CMK (cell line): ENCODE data around the gene DLK1.

Experiments
- DNase-seq: peaks from one replicate; pipeline ENCODE4 v3.0.0-alpha.2; 2010; ENCODE audit warnings: low read depth

Gene DLK1

GRCh38 chr14:100777818-100778525 lies 51.3 kb downstream of the DLK1 start:
- DNase-seq = no peak

DNA sequence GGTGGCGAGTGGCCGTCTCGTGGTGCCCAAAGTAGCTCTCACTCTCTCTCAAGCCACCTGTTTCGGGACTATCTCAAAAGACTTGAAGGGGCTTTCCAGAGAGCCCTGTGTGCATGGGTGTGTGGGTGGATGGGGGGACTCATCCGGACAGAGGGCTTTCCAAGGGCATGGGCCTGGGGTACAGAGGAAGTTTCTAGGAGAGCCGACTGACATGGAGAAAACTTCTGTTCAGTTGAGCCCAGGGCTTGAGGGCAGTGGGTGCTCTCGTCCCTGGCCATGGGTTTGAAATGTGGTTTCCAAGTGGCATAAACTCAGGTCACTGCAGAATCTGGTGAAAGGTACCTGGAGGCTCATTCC lies 51.8 kb downstream of the DLK1 start:
- DNase-seq = no peak

DNA sequence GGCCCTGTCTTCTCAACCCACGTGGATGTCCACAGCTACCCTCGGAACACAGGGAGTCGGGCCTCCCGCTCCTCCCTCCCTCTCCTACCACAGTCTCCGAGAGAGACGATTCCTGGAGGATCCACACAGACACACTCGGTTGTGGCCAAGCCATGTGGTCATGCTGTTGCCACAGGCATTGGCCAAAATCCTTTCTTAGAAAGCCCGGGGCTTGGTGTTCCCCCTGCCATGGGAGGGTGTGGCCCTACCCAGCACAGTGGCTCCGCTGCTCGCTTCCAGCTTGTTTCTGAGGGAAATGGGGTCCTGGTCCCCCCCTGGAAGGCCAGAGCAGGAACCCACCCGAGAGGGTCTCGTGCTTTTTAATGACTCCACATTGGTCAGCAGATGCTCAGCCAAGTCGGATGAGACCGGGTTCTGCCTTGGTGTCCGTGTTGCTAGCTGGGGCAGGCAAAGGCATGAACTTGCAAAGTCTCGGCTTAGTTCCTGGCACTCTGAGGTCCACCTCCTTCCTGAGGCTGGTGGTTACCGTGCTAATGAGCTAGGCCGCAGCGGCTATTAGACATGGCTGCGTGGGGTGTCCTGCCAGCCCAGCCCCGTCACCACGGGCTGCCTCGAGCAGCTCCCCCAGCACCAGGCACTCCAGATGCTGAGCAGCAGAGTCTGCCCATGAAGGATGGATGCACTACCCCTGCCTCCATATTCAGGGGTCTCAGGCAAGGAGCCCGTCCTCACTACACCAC lies 52.4 kb downstream of the DLK1 start:
- DNase-seq = no peak

- DNase-seq = no peak
Observed at GRCh38 chr14:100779691-100780080, 53.0 kb downstream of the DLK1 start.

GRCh38 chr14:100780246-100780645 lies 53.6 kb downstream of the DLK1 start:
- no peak for DNase-seq

- DNase-seq = no peak
Observed at GRCh38 chr14:100780646-100781355, 54.1 kb downstream of the DLK1 start.

- DNase-seq = no peak
Observed at GRCh38 chr14:100781952-100782351, 55.3 kb downstream of the DLK1 start.

DNA sequence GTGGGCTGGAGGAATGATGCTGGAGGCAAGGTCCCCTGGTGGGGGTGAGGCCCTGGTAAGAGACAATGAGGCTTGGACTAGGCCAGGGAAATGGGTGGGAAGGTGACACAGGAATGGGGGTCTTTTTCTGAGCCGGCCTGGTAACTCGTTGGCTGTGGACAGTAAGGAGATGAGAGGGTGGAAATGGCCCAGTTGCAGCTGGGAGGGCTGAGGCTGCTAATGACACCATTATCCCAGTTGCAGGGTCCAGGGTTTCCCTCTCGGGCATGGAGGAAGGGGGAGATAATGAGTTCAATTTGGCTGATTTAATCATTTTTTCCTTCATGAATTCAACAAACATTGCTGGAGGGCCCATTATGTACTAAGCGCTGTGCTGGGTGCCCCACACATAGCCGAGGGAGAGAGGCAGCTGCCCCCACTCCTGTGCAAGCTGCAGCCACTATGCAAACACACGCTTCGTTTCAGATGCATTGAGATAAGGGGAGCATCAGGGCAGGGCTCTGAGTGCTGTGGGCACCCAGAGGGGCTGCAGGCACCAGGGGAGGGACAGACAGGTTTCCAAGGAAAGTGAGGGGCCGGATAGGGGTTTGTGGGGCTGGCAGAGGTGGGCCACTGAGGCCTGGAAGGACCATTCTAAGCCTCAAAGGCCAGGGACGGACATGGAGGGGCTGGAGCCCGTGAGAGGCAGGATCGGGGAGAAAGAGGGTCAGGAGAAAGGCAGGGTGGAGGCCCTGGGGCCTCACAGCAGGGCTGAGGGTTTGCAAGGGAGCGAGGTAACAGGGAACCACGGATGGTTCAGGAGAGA lies 56.0 kb downstream of the DLK1 start:
- DNase-seq = no peak

DNA sequence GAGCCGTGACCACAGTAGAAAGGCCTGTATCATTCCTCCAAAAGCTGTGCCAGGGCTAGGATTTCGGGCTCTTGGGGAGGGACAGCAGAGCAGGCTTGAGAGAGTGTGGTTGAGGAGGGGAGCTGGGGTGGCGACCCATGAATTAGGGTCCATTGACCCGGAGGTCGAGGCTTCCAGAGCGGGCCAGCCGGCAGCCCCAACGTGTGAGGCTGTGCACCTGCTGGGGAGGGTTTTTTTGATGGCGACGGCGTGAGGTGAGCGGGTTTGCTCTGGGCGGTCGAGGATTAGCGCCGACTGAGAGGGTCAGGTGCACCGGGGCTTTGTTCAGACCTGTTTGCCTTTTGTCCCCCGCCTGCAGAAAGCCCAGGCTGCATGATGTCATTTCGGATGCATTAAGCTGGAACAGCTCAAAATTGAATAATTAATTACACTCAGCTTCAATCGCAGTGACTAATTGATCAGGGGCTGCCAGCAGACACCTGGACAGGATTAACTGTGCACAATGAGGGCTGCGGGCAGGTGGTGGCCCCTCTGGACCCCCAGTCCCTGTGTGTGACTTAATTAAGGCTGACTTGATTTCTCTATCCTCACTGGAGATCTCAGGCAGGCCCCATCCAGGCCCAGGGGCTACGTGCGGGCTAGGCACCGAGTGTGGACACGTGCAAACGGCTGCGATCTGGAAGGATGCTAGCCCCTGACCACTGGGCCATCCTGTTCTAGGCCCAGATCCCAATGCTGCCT lies 57.1 kb downstream of the DLK1 start:
- no peak for DNase-seq

GRCh38 chr14:100784523-100785337 lies 58.0 kb downstream of the DLK1 start:
- DNase-seq = no peak

DNA sequence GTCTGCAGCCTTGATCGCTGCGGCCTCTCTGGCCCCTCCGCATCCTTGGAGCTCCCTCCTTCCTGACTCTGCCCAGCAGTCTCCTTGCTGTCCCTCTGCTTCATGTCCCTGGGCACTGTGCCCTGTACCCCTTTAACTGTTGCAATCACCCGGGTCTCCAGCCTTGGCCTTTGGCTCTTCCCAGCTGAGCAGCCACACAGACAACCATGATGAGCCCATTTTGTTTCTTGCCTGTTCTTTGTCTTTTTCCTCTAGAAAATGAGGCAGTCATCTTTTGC lies 58.6 kb downstream of the DLK1 start:
- no peak for DNase-seq

DNA sequence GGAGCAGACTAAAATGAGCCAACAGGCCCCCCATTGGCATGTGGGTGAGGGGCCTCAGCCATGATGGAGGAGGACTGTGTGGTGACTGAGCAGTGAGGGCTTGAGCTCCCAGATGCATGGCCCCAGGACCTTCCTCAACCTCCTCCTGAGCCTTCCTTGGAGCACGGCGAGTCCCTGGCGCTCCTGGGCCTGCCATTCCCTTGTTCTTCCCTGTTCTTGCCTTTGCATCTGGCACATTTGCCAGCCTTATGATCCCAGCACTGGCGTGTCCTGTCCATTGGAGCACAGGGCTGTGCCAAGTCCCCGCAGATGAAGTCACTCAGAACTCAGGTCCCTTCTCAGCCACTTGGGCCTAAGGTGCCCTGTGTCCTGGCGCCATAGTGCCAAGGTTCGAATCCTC lies 58.9 kb downstream of the DLK1 start:
- DNase-seq = no peak

DNA sequence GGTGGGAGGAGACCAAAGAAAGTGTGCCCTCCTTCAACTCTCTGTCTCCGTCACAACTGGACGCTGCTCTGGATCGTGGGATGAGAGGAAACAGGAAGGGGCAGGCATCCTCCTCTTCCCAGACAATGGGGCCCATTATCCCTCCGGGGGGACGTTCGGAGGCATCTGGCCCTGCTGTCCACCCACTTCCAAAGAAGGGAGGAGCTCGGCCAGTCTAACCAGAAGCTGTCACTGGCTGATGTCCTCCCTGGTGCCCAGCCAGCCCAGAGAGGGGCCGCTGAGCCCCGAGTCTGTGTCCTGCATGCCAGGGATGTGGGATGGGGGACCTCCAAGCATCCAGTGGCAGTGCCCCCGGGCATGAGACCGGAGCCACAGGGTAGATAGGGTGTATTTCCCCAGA lies 59.4 kb downstream of the DLK1 start:
- no peak for DNase-seq

- no peak for DNase-seq
Observed at GRCh38 chr14:100786576-100787219, 60.0 kb downstream of the DLK1 start.

DNA sequence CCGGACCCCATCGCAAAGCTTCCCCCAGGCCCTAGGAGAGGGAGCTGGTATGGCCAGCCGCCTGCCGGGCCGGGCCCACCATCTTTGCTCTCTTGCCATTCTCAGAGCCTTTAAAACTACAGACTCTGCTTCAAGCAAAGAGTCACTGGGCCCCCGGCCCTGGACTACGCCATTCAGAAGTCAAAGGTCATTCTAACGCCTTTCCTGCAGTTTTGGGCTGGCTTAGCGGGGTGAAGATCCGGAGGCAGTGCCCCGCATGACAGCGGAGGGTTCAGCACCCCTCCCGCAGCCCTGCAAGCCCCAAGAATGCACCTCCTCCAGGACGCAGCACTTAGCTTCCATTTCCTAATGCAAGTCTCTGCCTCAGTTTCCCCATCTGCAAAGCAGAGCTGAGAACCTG lies 61.0 kb downstream of the DLK1 start:
- DNase-seq = no peak
